Omental fat pad (tissue), 4 donors: ENCODE data around the gene RAMAC. TPM values are rescaled to one million over a fixed set of nuclear protein-coding genes. Genes with fewer than 3 reads are reported as not detected.
"Not testable (repeated sequence)": the region's sequence is repeated elsewhere in the genome, so short reads cannot be mapped to it uniquely, and the experiment has no call there.

Source experiments
- ATAC-seq: fragments of 150-250 bp; one replicate; pipeline ENCODE4 v1.9.1; 2016; ENCODE audit warnings: mild to moderate bottlenecking, moderate library complexity; ENCODE audit not compliant: low FRiP score
- DNase-seq: peaks from one replicate; pipeline ENCODE4 v3.0.0-alpha.2; 2019; ENCODE audit warnings: low spot score
- CTCF ChIP-seq, 3 donors: fragments of 450-650 bp; IDR thresholded peaks; one replicate each; pipeline ENCODE4 v1.5.1; 2016 to 2017; ENCODE audit warnings: antibody characterized with exemption in 3 of 3, mild to moderate bottlenecking in 3 of 3, moderate library complexity in 2 of 3
- total RNA-seq, 4 donors: library from RNA; depleted of rRNA; stranded (reverse); fragments of >200 nt; gene quantifications; one replicate each; pipeline ENCODE4 v1.1.0, GENCODE V29; 2016

The RAMAC gene
- total RNA-seq, 4 donors from 2014 or later: 12.3 to 19.9 (median 16.4) TPM

DNA sequence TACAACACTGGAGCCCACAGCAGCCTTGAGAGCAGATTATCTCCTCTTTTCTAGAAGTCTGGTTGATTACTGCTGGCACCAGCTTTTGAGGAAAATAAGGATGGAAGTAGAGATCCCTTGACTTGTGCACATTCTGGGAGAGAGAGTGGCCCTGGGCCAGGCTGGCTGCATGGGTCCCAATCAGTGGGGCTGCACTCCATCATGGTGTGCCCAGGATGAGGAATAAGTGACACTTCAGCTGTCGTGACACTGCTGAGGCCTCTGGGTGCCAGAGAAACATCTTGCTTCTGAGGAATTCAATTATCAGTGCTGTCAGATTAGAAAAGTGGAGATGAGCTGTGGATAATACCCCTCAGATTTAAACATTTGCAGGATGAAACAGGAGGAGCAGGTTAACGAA is 9.1 kb downstream of the RAMAC start:
- DNase-seq: no peak
- no peak for TF ChIP-seq CTCF (IDR thresholded peaks at IDR 0.05)
- no peak for ATAC-seq

DNA sequence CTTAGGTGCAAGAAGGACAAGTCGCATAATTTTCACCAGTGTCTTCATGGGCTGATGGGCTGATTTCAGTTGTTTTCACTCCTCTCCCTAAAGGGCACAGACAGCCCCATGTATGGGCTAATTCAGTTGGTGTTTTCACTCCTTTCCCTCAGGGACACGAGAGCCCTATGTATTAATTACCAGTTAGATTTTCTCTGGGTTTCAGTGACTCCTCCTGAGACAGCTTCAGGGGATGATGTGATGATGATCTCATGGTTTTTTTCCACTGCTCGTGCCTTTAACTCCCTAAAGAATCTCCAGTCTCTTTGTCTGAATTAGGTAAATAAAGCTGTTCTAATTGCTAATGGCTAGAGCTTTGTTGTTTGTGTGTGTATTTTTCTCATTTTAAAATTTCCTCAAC is 9.9 kb downstream of the RAMAC start:
- ATAC-seq (no peak), DNase-seq (no peak)
- no peak for TF ChIP-seq CTCF (IDR thresholded peaks at IDR 0.05)

DNA sequence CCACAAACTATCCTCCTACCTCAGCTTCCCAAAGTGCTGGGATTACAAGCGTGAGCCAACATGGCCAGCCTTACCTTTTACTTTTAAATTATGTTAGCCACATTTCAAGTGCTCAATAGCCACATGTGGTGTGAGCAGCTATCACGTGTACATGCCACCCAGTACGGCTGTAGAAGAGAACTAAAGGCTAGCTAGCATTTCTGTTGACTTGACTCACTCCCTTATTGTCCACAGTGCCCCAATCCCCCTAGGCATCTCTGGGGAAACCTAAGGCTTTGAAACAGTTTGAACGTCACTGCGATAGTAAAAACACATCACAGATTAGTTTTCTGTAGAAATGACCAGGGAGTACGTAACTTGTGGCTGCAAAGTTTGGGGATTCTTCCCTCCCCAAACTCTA is 13.4 kb downstream of the RAMAC start:
- no peak for ATAC-seq
- no peak for TF ChIP-seq CTCF (IDR thresholded peaks at IDR 0.05)
- DNase-seq: no peak

DNA sequence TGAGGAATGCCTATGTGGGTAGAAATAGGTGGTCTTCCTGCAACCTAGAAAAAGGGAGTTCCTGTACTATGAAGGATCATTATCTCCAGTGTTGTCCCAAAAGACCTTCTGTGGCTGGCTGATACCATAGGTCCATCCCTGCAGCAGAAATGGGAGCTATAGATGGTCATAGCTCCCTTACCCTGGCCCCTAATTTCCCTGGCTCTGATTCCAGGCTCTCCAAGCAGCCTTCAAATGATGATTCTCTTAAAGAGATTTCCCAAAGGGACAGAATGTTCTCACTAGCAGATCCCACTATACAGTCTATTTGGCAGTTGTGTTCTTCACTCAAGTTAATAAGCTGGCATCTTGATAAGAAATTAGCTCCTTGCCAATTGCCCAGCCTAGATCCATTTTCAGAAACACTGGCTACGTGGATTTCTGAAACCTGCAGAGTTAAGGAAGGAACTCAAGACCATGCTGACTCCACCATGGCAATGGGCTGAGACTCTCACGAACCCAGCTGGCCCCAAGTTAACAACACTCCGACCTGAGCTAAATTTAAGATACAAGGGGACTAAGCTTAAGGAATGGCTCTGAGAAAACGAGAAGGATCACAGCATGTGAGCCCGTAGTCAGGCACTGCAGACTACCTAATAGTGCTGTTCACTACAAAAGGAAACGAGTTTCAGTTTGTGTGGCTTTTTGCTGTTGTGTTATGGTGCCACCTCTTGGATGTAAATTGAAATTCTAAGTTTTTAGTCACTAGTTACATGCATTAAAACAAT is 14.1 kb downstream of the RAMAC start:
- DNase-seq (no peak), ATAC-seq (peak; percentile 59)
- no peak for TF ChIP-seq CTCF (IDR thresholded peaks at IDR 0.05)

DNA sequence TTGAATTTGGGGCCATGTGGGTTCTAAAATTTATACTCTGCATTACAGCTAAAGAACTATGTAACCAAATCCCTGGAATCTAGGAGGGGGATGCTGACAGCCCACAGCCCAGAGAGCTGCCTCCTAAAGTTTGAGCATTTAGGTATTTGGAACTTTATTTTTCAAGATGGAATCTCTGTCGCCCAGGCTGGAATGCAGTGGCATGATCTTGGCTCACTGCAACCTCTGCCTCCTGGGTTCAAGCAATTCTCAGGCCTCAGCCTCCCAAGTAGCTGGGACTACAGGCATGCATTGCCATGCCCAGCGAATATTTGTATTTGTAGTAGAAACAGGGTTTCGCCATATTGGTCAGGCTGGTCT is 14.6 kb downstream of the RAMAC start:
- DNase-seq, ATAC-seq: not testable (repeated sequence)

DNA sequence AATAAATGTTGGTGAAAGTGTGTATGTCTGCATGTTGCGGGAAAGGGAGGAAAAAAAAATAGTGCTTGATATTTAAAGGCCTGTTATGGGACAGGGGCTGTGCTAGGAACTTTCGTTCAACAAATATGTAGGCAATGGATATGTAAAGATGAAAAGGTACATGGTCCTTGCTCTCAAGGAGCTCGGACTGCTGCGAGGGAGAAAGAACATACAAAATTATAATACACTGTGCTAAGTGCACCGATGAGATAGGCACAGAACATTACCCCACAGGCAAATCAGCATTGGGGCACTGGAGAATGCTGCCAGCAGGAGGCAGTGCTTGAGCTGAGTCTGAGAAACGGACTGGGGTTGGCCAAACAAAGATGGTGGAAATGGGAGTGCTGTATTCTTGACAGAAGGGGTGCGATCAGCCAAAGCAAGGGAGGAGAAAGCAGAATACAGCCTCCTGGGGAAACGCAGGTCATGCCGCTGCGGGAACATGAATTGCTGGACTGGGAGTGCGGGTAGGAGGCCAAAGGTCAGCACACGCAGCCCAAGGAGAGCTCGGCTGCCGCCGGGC is 24.8 kb downstream of the RAMAC start:
- peak; percentile 70 for ATAC-seq
- DNase-seq: peak; percentile 56
- peak in 1 of 3 donors; percentile 18 for TF ChIP-seq CTCF (IDR thresholded peaks at IDR 0.05)

- DNase-seq (peak; percentile 49), ATAC-seq (peak; percentile 98)
- no peak for TF ChIP-seq CTCF (IDR thresholded peaks at IDR 0.05)
These were observed 25.5 kb downstream of the RAMAC start, which contains the start of gene C15orf40 for GRCh38 chr15:83011271-83012075. Gene C15orf40 (minus strand): TSS chr15:83011639. CDS start chr15:83011607, 32 bp downstream.
